ENCODE measurements around the gene RPTOR.

RPTOR gene

GRCh38 chr17:80825471-80826345, 281.1 kb downstream of the RPTOR start:
- DNase-seq, result no peak

DNA sequence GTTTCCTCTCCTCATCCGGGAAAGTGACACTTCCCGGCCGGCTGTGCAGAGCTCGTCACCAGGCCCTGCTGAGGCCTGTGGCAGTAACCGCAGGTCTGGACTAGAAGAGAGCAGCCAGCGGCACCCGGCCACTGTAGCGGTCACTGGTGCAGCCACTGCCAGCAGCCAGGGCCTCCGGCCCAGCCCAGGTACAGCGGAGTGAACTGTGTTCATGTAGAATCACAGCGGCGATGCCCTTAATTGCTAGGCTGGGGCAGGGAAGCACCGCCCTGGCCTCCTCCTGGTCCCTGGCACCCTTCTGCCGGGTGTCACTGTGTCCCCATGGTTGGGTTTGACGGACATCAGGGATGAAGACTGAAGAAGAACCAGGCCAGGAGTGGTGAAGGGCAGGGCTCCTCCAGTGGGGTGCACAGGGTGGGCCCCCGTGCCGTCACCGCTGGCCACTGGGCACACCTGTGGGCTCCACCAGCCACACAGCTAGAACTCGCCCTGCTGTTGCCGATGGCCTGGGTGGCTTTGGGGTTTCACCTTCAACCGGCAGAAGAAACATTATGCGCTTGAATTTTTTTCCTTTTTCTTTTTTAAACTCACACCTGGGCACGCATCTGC, 281.8 kb downstream of the RPTOR start:
- DNase-seq, result no peak

DNA sequence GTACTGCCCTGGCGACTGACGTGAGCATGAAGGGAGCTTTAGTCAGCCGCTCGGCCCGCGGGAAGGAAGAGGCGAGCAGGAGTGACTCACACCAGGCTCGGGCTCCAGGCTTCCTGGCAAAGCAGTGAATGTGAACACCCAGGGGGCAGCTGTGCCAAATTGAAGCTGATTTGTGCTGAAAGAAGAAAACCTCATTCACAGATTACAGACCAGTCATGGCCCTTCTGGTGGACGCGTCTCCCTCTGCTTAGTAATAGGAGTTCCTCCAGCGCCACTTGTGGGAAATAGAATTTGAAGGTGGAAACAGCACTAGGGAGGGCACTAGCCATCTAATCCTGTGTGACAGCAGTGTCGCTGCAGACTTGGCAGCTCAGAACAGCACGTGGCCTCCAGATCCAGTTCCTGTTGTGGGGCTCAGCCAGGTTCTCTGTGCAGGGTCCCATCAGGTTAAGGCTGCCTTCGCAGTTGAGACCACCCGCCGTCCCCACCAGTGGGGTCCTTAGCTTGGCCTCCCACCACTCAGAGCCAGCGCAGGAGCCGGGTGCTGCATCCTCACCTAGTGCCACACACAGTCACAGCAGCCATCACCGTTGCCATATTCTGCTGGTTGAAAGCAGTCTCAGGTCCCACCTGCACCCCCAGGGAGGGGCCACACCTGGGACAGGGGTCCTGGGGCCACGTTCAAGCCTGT, 282.5 kb downstream of the RPTOR start:
- peak; percentile 90 for DNase-seq

GRCh38 chr17:80827646-80828643, 283.3 kb downstream of the RPTOR start:
- no peak for DNase-seq

DNA sequence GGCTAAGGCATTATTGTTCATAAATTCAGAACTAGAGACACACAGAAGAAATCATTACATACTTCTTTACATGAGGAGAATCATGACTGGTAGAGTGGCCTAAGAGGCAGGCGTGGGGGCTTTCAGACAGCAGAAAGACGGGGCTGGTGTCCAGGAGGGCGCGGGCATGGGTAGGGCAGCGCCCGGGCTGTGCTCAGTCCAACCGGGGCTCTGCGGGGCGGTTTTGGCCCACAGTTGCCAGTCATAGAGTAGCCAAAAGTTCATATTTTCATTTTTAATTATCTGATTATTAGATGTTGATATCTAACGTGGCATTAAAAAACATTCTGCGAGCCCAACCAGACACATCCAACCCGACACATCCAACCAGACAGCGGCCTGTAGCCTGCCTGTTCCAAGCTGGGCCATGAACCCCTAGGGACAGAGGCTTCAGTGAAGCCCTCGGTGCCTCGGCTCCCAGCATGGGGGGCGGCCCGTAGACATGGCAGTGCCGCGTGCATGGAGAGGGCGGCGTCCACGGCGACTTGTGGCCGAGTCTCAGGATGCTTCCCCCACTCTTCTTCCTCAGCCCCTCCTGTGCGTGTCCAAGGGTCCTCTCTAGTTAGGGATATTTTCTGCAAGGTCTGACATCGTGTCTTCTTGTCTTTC, 284.7 kb downstream of the RPTOR start:
- DNase-seq, result no peak

GRCh38 chr17:80830020-80830780, 285.6 kb downstream of the RPTOR start:
- DNase-seq, result no peak

- DNase-seq, result no peak
Measured at GRCh38 chr17:80831491-80831890, 286.9 kb downstream of the RPTOR start.

- peak; percentile 60 for DNase-seq
Measured at GRCh38 chr17:80832266-80832676, 287.6 kb downstream of the RPTOR start.

DNA sequence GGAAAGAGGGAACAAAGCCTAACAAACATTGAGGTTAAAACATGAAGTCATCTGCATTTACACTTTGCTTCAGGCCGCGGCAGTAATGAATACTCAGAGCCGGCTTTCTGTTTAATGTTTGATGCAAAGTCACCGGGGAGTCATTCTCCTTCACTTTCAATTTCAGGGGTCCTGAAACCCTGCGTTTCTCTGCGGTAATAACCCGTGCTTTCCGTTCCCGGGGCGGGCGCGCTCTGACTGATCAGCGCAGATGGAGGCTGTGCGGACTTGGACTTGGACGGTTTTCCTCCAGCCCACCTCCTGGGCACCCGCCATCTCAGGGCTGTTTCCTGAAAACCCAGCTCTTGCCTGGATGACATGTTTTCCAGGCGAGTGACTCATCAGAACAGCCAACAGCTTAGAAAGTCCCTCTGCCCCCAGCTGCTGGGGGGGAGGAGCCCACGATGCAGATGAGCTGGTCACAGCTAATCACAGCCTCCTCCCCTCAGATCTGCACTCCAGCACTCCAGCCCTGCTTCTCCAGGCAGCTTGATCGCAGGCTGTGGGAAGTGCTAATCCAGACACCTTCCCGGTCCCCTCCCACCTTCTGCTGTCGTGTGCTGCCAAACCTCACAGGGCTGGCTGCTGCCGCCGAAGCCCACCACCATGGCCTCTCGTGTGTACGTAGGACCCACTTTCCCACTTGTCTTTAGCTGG, 288.4 kb downstream of the RPTOR start:
- peak; percentile 89 for DNase-seq

DNA sequence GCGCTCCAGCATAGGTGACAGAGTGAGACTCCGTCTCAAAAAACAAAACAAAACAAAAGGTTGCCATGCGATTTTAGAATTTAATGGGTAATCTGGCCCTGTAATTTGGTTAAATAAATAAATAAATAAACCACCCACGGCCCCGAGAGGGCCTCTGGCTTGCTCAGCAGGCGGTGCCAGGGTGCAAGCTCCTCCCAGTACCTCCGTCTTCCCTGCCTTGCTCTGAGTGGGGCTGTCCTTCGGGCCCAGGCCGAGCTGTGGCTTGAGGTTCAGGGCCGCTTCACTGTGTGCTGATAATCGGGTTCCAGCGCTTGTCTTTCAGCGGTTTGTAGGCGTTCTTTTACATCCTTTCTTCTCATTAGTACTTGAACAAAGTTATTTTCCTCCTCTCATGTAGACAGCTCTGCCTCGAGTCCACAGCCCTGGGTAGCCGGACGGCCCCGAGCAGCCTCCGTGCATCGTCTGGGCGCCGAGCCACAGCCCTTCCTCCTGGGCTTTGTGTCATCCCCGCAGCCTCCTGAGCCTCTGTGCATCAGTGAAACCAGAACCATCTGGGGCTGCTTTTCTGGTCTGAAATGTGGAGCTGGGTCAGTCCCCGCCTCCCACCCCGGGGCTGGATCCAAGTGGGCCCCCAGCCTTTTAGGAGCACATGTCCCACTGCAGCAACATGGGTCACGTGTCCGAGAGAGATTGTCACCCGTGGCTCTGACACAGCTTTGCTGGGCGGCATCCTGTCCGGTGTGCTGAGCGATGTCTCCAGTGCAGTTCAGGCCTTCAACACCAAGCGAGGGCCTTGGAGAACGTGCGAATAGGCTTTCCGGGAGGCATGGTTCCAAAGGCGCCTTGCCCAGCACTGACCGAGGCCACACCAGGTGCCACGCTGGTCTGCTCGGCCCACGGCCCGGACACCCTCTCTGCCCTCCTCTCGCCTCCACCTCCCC, 289.6 kb downstream of the RPTOR start:
- DNase-seq, result peak; percentile 79

GRCh38 chr17:80834893-80835275, 290.2 kb downstream of the RPTOR start:
- DNase-seq, result no peak

GRCh38 chr17:80835816-80836657, 291.4 kb downstream of the RPTOR start:
- no peak for DNase-seq

DNA sequence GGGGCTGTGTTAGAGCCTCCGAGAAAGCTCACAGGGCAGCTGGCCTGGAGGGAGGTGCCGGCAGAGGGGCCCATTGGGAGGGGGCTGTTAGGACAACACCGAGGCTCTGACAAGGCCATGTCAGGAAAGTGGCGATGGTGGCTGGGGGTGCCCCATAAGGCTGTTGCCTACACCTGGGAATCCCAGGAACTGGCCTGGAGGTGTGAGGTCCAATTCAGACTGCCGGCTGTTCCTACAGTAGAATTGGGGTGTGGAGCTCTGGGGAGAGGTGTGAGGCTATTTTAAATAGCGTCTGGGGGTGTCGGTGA, 292.0 kb downstream of the RPTOR start:
- DNase-seq, result no peak

GRCh38 chr17:80836971-80837481, 292.4 kb downstream of the RPTOR start:
- DNase-seq, result no peak

DNA sequence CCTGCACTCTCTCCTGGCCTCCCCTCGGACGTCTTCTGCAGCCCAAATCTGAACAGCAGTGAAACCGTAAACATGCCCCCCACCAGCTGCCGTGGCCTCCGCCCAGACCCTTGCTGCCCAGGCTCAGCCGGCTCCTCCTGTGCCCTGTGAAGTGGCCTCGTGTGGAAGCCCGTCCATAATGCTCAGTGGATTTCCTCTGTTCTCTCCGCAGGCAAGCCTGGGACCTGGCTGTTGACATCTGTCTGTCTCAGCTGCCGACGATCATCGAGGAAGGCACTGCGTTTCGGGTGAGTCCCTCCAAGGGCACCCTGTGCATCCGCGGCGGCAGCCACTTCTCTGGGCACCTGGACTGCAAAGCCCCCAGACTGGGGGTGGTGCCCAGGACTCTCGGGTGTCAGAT, 293.1 kb downstream of the RPTOR start:
- no peak for DNase-seq

DNA sequence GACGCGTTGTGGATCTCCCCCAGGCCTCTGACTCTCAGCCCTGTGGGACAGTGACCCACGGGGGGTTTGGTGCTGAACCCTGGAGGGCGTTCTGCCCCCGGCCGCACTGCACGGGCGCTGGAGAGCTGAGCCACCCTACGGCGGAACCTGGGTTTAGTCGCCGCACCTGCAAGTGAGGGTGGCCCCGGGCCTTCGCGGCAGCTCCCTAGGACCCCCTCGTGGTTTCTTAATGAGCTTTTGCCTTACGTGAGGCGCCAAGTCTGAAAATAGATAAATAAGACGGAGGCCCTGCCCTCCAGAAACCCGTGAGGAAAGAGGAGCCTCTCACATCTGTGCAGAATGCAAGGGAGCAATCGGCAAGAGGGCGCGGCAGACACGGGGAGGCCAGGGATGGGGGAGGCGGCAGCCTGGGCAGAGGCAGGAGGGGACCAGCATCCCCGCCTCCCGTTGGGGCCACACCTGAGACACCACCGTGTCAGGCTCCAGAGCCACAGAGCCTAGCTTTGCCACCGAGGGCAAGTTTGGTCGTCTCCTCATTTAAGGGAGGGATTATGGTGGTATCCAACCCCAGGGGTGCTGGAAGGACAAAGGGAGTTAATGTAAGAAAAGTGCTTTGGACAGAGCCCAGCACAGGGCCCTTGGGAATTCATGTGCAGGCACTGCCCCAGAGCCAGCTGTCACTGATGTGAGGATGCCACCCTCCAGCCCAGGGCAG, 293.8 kb downstream of the RPTOR start:
- DNase-seq, result no peak

DNA sequence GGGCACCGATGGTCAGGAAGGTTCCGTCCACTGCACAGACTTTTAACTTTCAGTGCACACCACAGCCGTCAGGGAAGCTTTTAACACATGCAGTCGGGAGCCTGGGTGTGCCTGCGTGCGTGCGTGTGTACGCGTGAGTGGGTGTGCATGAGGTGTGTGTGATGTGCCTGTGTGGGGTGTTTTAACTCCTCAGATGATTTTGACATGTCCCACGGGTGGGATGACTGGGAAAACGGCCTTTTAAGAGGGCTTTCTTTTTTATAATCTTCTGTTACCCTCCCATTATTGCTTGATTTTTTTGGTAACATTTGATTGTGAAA, 294.3 kb downstream of the RPTOR start:
- no peak for DNase-seq

DNA sequence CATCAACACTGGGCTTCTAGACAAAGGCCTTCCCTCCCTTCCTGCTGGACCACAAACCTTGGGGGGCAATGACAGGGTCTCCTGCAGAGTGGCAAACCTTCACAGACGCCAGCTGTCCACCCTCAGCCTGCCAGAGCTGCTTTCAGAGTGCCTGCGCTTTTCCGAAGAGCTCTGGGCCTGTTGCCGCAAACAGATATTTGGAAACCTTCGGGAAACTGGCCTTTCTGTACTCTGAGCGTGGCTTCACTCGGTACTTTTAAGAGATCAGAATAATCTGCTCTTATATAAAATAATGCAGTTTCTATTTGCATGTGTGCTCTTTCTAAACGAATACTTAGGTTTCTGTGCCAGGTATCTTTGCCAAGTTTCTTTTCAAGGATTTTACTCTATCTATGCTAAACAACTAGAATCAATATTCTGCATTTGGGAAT, 294.9 kb downstream of the RPTOR start:
- no peak for DNase-seq
